ENCODE measurements around the gene C3orf20.

C3orf20 gene

DNA sequence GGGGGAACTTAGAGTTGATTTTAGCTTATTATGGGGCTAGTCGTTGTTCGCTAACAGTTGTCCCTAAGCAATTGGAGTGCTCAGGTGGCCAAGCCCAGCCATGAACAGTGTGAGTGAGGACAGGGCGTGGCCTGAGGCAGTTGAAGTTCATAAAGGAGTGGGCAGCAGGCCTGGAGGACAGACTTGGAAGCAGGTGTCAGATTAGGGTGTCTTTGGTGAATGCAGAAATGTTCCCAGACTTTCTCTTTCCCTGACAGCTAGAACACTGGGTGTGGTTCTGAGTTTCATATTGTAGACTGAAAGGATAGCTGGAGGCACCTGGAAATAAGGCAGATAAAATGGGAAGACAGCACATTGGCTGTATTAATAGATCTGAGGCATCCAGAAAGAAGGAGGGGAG, 84.0 kb downstream of the C3orf20 start:
- Mint-ChIP-seq H3K9me3 (peaks cover 3% of the 10 kb centered on the region), H3K4me3 (no peak overlapping the region), H3K27ac (no peak overlapping the region), H3K4me1 (no peaks in the 10 kb centered on the region), H3K27me3 (ENCODE audit: low read depth) (peaks cover 12% of the 10 kb centered on the region), H3K36me3 (ENCODE audit: low read depth) (no peaks in the 10 kb centered on the region)
- no peak for TF ChIP-seq CTCF (IDR thresholded peaks at IDR 0.05; ENCODE audit: unreplicated experiment in 3 of 3)

DNA sequence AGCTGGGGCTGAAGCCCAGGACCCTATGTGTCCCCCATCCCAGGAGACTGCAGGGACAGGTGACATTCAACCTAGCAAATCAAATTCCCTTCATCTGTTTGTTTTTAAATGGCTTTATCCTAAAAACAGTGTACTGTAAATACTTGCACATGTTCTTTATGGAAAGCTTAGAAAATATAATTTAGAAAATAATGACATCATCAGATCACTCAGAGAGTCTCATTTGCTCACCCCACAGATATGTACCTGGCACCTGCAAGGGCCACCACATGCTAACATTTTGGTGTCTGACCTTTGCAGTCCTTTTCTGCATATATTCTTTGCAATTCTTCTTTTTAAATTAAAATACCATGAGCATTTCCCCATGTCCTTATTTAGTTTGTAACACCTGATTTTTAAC, 85.2 kb downstream of the C3orf20 start:
- TF ChIP-seq CTCF (IDR thresholded peaks at IDR 0.05; ENCODE audit: unreplicated experiment in 3 of 3): no peak
- H3K27ac Mint-ChIP-seq: no peak overlapping the region
- H3K9me3 Mint-ChIP-seq: peaks cover 5% of the 10 kb centered on the region
- no peaks in the 10 kb centered on the region for H3K4me1 Mint-ChIP-seq
- no peaks in the 10 kb centered on the region for H3K36me3 Mint-ChIP-seq (ENCODE audit: low read depth)
- H3K4me3 Mint-ChIP-seq: no peak overlapping the region
- peaks cover 12% of the 10 kb centered on the region for H3K27me3 Mint-ChIP-seq (ENCODE audit: low read depth)

DNA sequence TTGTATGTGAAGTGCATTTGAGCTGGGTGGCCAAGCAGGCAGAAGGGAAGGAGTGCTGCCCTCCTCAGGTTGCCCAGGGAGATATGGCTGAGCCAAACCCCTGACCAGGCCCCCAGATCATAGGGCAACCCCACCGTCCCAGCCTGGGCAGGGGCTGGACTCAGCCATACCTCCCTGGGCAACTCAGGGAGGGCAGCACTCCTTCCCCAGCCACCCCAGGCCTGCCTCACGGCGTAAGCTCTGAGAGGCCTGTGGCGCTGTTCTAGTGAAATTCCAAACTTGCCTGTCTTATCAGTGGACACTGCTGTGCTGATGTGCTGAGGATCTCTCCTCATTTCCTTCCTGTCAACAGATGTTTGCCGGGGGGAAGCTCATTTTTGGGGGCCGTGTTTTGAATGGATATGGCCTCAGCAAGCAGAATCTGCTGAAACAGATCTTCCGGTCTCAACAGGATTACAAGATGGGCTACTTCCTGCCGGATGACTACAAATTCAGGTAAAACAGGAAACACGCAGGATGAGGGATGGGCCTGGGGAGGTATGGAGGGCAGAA, 86.3 kb downstream of the C3orf20 start:
- Mint-ChIP-seq H3K9me3 (peaks cover 5% of the 10 kb centered on the region), H3K27me3 (ENCODE audit: low read depth) (peaks cover 13% of the 10 kb centered on the region), H3K27ac (no peak overlapping the region), H3K4me1 (no peaks in the 10 kb centered on the region), H3K4me3 (no peak overlapping the region), H3K36me3 (ENCODE audit: low read depth) (no peaks in the 10 kb centered on the region)
- TF ChIP-seq CTCF (IDR thresholded peaks at IDR 0.05; ENCODE audit: unreplicated experiment in 3 of 3): no peak

GRCh38 chr3:14761866-14762265, 86.9 kb downstream of the C3orf20 start:
- no peaks in the 10 kb centered on the region for H3K4me1 Mint-ChIP-seq
- H3K27me3 Mint-ChIP-seq (ENCODE audit: low read depth): peaks cover 16% of the 10 kb centered on the region
- peaks cover 5% of the 10 kb centered on the region for H3K9me3 Mint-ChIP-seq
- H3K36me3 Mint-ChIP-seq (ENCODE audit: low read depth): no peaks in the 10 kb centered on the region
- TF ChIP-seq CTCF (IDR thresholded peaks at IDR 0.05; ENCODE audit: unreplicated experiment in 3 of 3): no peak
- no peak overlapping the region for H3K4me3 Mint-ChIP-seq
- no peak overlapping the region for H3K27ac Mint-ChIP-seq

GRCh38 chr3:14762701-14763100, 87.8 kb downstream of the C3orf20 start:
- TF ChIP-seq CTCF (IDR thresholded peaks at IDR 0.05; ENCODE audit: unreplicated experiment in 3 of 3): no peak
- Mint-ChIP-seq H3K4me1 (no peaks in the 10 kb centered on the region), H3K4me3 (no peak overlapping the region), H3K27me3 (ENCODE audit: low read depth) (peaks cover 17% of the 10 kb centered on the region), H3K27ac (no peak overlapping the region), H3K36me3 (ENCODE audit: low read depth) (no peaks in the 10 kb centered on the region), H3K9me3 (peaks cover 5% of the 10 kb centered on the region)

- H3K27ac Mint-ChIP-seq: no peak overlapping the region
- H3K4me3 Mint-ChIP-seq: no peak overlapping the region
- H3K36me3 Mint-ChIP-seq (ENCODE audit: low read depth): no peaks in the 10 kb centered on the region
- peaks cover 14% of the 10 kb centered on the region for H3K27me3 Mint-ChIP-seq (ENCODE audit: low read depth)
- no peak for TF ChIP-seq CTCF (IDR thresholded peaks at IDR 0.05; ENCODE audit: unreplicated experiment in 3 of 3)
- peaks cover 5% of the 10 kb centered on the region for H3K9me3 Mint-ChIP-seq
- no peaks in the 10 kb centered on the region for H3K4me1 Mint-ChIP-seq
Measured at GRCh38 chr3:14764331-14765059, 89.6 kb downstream of the C3orf20 start.
